ENCODE measurements around the gene IMP3.

GRCh38 chr15:75649045-75649761 lies 9.2 kb upstream of the IMP3 start:
- TF ChIP-seq CTCF (IDR thresholded peaks at IDR 0.05; ENCODE audit: borderline replicate concordance, extremely low read depth, low read length, poor library complexity, severe bottlenecking) (no peak), EZH2 (IDR thresholded peaks at IDR 0.05; ENCODE audit: borderline replicate concordance, low read depth, low read length, severe bottlenecking) (no peak)
